OCI-LY3 (cell line): ENCODE measurements around the gene GAGE12J.
"Not testable (repeated sequence)": the region's sequence is repeated elsewhere in the genome, so short reads cannot be mapped to it uniquely, and the experiment has no call there.

Source experiments
- CTCF ChIP-seq: fragments of 200-600, 300-600 bp; sonication (generic); IDR thresholded peaks from 2 replicates; pipeline ENCODE4 v1.5.1; 2014; ENCODE audit warnings: antibody characterized with exemption, low read length, low read depth
- EZH2phosphoT487 ChIP-seq: fragments of 200-600 bp; shearing (Covaris generic); IDR thresholded peaks from 2 replicates; pipeline ENCODE4 v1.6.1; 2018; ENCODE audit warnings: antibody characterized with exemption, mixed run types, low read depth

GRCh38 chrX:49345402-49345801, 23.6 kb downstream of the GAGE12J start:
- not testable (repeated sequence) for TF ChIP-seq CTCF, EZH2phosphoT487
